Measurements from ENCODE around the gene CD81. TPM values are rescaled to one million over a fixed set of nuclear protein-coding genes. Genes with fewer than 3 reads are reported as not detected.
"Not testable (repeated sequence)": the region's sequence is repeated elsewhere in the genome, so short reads cannot be mapped to it uniquely, and the experiment has no call there.

The CD81 gene
- total RNA-seq, 2 experiments from 2014 or later = 118 to 145 TPM

GRCh38 chr11:2342981-2343380, 34.1 kb upstream of the CD81 start:
- Mint-ChIP-seq H3K4me3 (no peak overlapping the region), H3K27ac (no peak overlapping the region), H3K36me3 (ENCODE audit: low read depth) (no peaks in the 10 kb centered on the region), H3K9me3 (ENCODE audit: low read depth) (peaks cover 6% of the 10 kb centered on the region), H3K4me1 (no peaks in the 10 kb centered on the region), H3K27me3 (peaks cover 4% of the 10 kb centered on the region)
- CTCF ChIA-PET = no interaction called here
- POLR2A ChIA-PET = no interaction called here
- intact Hi-C loops (cut with DNase I, micrococcal nuclease) = no loop called here
- no peak for DNase-seq
- no peak for ATAC-seq

GRCh38 chr11:2343502-2343901, 33.6 kb upstream of the CD81 start:
- CTCF ChIA-PET = no interaction called here
- POLR2A ChIA-PET = no interaction called here
- ATAC-seq (no peak), DNase-seq (no peak)
- intact Hi-C loops (cut with DNase I, micrococcal nuclease) = no loop called here
- Mint-ChIP-seq H3K4me1 (no peaks in the 10 kb centered on the region), H3K4me3 (no peak overlapping the region), H3K9me3 (ENCODE audit: low read depth) (peaks cover 6% of the 10 kb centered on the region), H3K27me3 (peaks cover 4% of the 10 kb centered on the region), H3K27ac (no peak overlapping the region), H3K36me3 (ENCODE audit: low read depth) (no peaks in the 10 kb centered on the region)

- Mint-ChIP-seq H3K36me3 (ENCODE audit: low read depth) (no peaks in the 10 kb centered on the region), H3K4me1 (no peaks in the 10 kb centered on the region), H3K27ac (no peak overlapping the region), H3K4me3 (no peak overlapping the region), H3K9me3 (ENCODE audit: low read depth) (peaks cover 6% of the 10 kb centered on the region), H3K27me3 (no peaks in the 10 kb centered on the region)
- DNase-seq (no peak), ATAC-seq (no peak)
- ChIA-PET POLR2A (no interaction called here), CTCF (interaction anchor here (0.9 kb wide), 1 partner anchor 75 kb away, joined by 4 read pairs; no protein-coding TSS in a partner anchor)
- intact Hi-C loops (cut with DNase I, micrococcal nuclease) = no loop called here
These were observed 32.1 kb upstream of the CD81 start for GRCh38 chr11:2345050-2345449.

DNA sequence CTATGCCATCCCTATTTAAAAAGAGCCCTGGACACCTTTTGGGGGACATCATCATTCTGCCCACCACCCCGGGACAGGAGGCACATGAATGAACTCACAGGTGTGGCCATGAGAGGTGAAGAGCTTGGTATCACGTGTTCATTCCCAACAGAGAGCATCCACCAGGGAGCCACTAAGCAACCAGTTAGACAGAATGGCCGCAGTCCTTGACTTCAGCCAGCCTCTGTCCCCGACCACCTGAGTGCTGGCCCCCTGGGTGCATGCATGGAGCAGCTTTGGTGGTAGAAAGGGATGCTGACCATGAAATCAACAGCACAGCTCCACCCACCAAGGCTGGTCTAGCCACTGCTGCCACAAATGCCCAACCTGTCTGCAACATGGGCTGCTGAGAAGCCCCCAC, 31.1 kb upstream of the CD81 start:
- no peaks in the 10 kb centered on the region for H3K36me3 Mint-ChIP-seq (ENCODE audit: low read depth)
- H3K4me1 Mint-ChIP-seq = no peaks in the 10 kb centered on the region
- ChIA-PET CTCF (no interaction called here), POLR2A (no interaction called here)
- no peak overlapping the region for H3K27ac Mint-ChIP-seq
- intact Hi-C loops (cut with DNase I, micrococcal nuclease) = no loop called here
- H3K4me3 Mint-ChIP-seq = no peak overlapping the region
- no peaks in the 10 kb centered on the region for H3K27me3 Mint-ChIP-seq
- DNase-seq (no peak), ATAC-seq (no peak)
- peaks cover 6% of the 10 kb centered on the region for H3K9me3 Mint-ChIP-seq (ENCODE audit: low read depth)

DNA sequence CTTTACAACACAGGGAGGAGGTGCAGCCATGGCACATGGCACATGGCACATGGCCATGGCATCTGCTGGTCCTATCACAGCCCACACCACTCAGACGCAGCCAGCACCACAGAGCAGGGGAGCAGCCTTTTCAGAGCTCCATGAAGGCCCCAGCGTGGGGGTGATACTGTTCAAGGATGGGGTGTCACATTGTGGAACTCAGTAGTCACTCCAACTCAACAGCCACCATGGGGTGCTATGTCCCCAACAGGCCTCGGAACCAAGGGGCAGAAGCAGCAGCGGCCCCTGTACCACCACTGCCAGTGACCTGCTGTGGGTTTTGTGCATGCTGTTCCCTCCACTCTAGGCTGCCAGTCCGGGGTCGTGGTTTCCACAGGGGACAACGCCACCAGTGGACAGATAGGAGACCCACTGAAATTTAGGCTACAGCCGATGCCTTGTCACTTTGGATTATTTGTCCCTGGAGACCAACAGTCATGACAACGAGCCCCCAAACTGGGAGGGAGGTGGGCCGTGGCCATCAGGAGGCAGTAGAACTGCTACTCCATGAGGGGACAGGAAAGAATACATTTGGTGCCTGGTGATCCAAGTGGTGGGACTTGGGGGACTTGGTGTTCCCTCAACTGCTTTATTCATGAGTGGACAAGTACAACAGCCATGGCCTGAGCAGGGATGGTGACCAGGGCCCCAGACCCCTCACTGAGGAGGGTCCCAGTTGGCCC, 30.4 kb upstream of the CD81 start:
- CTCF ChIA-PET = interaction anchor here (0.6 kb wide), 1 partner anchor 184 kb away, joined by 3 read pairs; no protein-coding TSS in a partner anchor

GRCh38 chr11:2347308-2347830, 29.7 kb upstream of the CD81 start:
- ATAC-seq = no peak
- intact Hi-C loops (cut with DNase I, micrococcal nuclease) = no loop called here
- ChIA-PET POLR2A (no interaction called here), CTCF (no interaction called here)
- Mint-ChIP-seq H3K4me1 (no peaks in the 10 kb centered on the region), H3K27ac (no peak overlapping the region), H3K9me3 (ENCODE audit: low read depth) (peaks cover 5% of the 10 kb centered on the region), H3K27me3 (no peaks in the 10 kb centered on the region), H3K4me3 (no peak overlapping the region), H3K36me3 (ENCODE audit: low read depth) (no peaks in the 10 kb centered on the region)
- no peak for DNase-seq

More for the DNA sequence above, 30.4 kb upstream of the CD81 start:
- H3K36me3 Mint-ChIP-seq (ENCODE audit: low read depth) = no peaks in the 10 kb centered on the region
- no peak overlapping the region for H3K4me3 Mint-ChIP-seq
- no peak for DNase-seq
- H3K27ac Mint-ChIP-seq = no peak overlapping the region
- no peaks in the 10 kb centered on the region for H3K4me1 Mint-ChIP-seq
- H3K27me3 Mint-ChIP-seq = no peaks in the 10 kb centered on the region
- POLR2A ChIA-PET = no interaction called here
- intact Hi-C loops (cut with DNase I, micrococcal nuclease) = no loop called here
- peaks cover 6% of the 10 kb centered on the region for H3K9me3 Mint-ChIP-seq (ENCODE audit: low read depth)
- ATAC-seq = no peak

- intact Hi-C loops (cut with DNase I, micrococcal nuclease) = no loop called here
- POLR2A ChIA-PET = no interaction called here
- DNase-seq = no peak
- CTCF ChIA-PET = no interaction called here
- ATAC-seq = no peak
- no peaks in the 10 kb centered on the region for H3K36me3 Mint-ChIP-seq (ENCODE audit: low read depth)
- no peaks in the 10 kb centered on the region for H3K4me1 Mint-ChIP-seq
- no peak overlapping the region for H3K27ac Mint-ChIP-seq
- H3K4me3 Mint-ChIP-seq = no peak overlapping the region
- H3K9me3 Mint-ChIP-seq (ENCODE audit: low read depth) = peaks cover 2% of the 10 kb centered on the region
- H3K27me3 Mint-ChIP-seq = no peaks in the 10 kb centered on the region
These were observed 28.1 kb upstream of the CD81 start for GRCh38 chr11:2348986-2349385.

- no peaks in the 10 kb centered on the region for H3K27me3 Mint-ChIP-seq
- H3K4me3 Mint-ChIP-seq = no peak overlapping the region
- no peak overlapping the region for H3K27ac Mint-ChIP-seq
- intact Hi-C loops (cut with DNase I, micrococcal nuclease) = no loop called here
- H3K36me3 Mint-ChIP-seq (ENCODE audit: low read depth) = no peaks in the 10 kb centered on the region
- CTCF ChIA-PET = no interaction called here
- ATAC-seq (no peak), DNase-seq (no peak)
- H3K9me3 Mint-ChIP-seq (ENCODE audit: low read depth) = no peaks in the 10 kb centered on the region
- POLR2A ChIA-PET = no interaction called here
- no peaks in the 10 kb centered on the region for H3K4me1 Mint-ChIP-seq
These were observed 25.4 kb upstream of the CD81 start for GRCh38 chr11:2351701-2352100.

- no peak for ATAC-seq
- Mint-ChIP-seq H3K27me3 (no peaks in the 10 kb centered on the region), H3K4me3 (no peak overlapping the region), H3K27ac (no peak overlapping the region), H3K4me1 (no peaks in the 10 kb centered on the region), H3K36me3 (ENCODE audit: low read depth) (no peaks in the 10 kb centered on the region), H3K9me3 (ENCODE audit: low read depth) (no peaks in the 10 kb centered on the region)
- POLR2A ChIA-PET = no interaction called here
- intact Hi-C loops (cut with DNase I, micrococcal nuclease) = no loop called here
- DNase-seq = no peak
- CTCF ChIA-PET = no interaction called here
These were observed 24.7 kb upstream of the CD81 start for GRCh38 chr11:2352420-2352819.

- Mint-ChIP-seq H3K36me3 (ENCODE audit: low read depth) (no peaks in the 10 kb centered on the region), H3K4me1 (no peaks in the 10 kb centered on the region), H3K4me3 (no peak overlapping the region), H3K27ac (no peak overlapping the region), H3K9me3 (ENCODE audit: low read depth) (no peaks in the 10 kb centered on the region), H3K27me3 (no peaks in the 10 kb centered on the region)
- CTCF ChIA-PET = no interaction called here
- POLR2A ChIA-PET = no interaction called here
- no peak for ATAC-seq
- DNase-seq = no peak
- intact Hi-C loops (cut with DNase I, micrococcal nuclease) = no loop called here
These were observed 22.0 kb upstream of the CD81 start for GRCh38 chr11:2355000-2355644.

DNA sequence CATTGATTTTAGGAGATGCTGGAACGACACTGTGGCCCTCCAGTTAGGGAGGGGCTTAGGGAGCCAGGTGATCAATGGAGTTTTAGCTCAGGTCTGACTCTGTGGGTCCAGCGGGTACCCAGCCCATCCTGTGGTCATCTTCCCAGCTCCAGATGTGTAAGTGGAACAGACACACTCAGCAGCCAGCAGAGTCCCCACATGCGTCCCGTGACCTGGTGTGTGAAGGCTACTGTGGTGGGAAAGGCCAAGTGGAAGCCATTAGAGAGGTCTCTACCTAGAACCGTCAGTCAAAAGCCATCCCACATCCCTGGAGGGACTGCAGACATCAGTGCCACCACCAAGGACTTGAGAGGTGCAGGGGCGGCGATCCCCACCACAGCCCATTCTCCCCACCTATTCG, 19.9 kb upstream of the CD81 start:
- DNase-seq (no peak), ATAC-seq (no peak)
- intact Hi-C loops (cut with DNase I, micrococcal nuclease) = no loop called here
- H3K4me1 Mint-ChIP-seq = no peaks in the 10 kb centered on the region
- H3K9me3 Mint-ChIP-seq (ENCODE audit: low read depth) = no peaks in the 10 kb centered on the region
- no peak overlapping the region for H3K4me3 Mint-ChIP-seq
- no peaks in the 10 kb centered on the region for H3K36me3 Mint-ChIP-seq (ENCODE audit: low read depth)
- ChIA-PET POLR2A (no interaction called here), CTCF (no interaction called here)
- H3K27me3 Mint-ChIP-seq = no peaks in the 10 kb centered on the region
- no peak overlapping the region for H3K27ac Mint-ChIP-seq

- H3K36me3 Mint-ChIP-seq (ENCODE audit: low read depth); H3K27me3 Mint-ChIP-seq; ATAC-seq; H3K9me3 Mint-ChIP-seq (ENCODE audit: low read depth); intact Hi-C loops (cut with DNase I, micrococcal nuclease); POLR2A ChIA-PET; H3K27ac Mint-ChIP-seq; H3K4me1 Mint-ChIP-seq; DNase-seq; CTCF ChIA-PET; H3K4me3 Mint-ChIP-seq: not testable (repeated sequence)
These were observed 19.5 kb upstream of the CD81 start for GRCh38 chr11:2357651-2358050.

All from activated CD4-positive, alpha-beta T cell treated with anti-CD3 and anti-CD28 coated beads for 36 hours (primary cell).